ENCODE data around the gene COPG1.

- TF ChIP-seq CTCF (IDR thresholded peaks at IDR 0.05; ENCODE audit: low read length) (no peak), EZH2 (IDR thresholded peaks at IDR 0.05; ENCODE audit: borderline replicate concordance, low read length) (no peak)
Measured at GRCh38 chr3:129305592-129306091, 56.2 kb downstream of the COPG1 start.

All from OCI-LY1 (cell line).